ELR (cell line): ENCODE results near the gene GOLGA1.
"Not testable (repeated sequence)": the region's sequence is repeated elsewhere in the genome, so short reads cannot be mapped to it uniquely, and the experiment has no call there.

Source experiments
- DNase-seq: peaks from one replicate; pipeline ENCODE4 v3.0.0-alpha.2; 2015; ENCODE audit warnings: low read depth

Gene GOLGA1

DNA sequence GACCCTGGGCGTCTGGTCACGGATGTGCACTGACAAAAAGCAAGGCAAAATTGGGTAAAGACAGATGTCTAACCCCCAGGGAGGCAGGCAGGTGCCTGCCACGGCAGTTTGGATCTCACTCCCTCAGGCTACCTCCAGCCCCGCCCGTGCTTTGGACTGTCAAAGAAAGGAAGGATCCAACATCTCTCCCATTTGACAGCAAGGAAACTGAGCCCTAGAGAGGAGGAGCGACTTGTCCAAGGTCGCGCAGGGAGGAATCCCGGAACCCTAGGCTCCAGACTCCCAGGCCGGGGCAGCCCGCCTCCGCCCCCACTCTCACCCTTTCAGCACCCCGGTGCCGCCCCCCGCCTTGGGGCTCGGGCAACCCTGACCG lies 376 bp downstream of the GOLGA1 start:
- DNase-seq = no peak

DNA sequence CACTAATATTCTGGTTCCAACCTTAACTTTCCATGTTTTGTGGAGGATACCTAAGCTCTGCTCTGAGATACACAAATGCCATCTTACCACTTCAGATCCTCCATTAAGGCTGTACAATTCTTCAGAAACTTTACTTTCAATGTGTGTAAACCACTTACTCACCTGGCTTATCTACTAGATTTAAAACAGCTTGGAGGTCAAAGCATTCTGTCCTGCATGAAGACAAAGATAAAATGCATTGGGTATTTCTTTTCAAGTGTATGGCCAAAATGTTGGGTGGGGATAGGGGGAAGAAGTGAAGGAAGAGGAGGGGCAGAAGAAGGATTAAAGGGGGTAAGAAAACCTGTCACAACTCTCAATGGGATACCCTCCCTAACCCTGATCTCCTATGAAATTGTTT lies 939 bp downstream of the GOLGA1 start:
- no peak for DNase-seq

DNA sequence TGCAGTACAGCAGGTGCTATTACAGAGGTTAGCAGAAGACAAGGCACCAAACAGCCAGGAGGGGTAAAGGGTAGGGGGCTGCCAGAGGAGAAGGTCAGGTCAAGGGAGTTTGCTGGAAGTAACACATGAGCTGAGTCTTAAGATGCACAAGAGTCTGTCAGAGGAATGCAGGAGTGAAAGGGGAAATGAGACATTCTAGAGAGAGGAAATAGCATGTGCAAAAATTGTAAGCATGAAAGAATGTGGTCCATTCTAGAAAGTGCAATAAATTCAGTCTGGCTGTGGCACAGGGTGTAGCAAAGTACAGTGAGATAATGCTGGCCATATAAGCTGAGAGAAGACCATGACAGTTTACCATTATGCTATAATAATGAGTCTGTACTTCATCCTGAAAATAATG lies 6.6 kb downstream of the GOLGA1 start:
- peak; percentile 78 for DNase-seq

DNA sequence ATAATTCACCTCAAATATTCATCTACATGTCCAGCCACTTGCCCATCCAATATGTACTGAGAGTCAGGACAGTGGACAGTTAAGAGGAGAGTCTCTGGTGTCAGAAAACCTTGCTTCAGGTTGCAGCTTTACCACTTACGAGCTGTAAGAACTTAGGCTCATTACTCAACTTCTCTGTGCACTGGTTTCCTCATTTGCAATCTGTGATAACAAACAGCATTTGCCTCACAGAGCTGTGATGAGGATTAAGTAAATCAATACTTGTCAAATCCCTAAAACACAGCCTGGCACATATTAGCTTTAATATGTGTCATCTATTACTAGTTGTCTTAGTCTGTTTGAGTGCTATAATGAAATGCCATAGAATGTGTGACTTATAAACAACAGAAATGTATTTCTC lies 8.6 kb downstream of the GOLGA1 start:
- no peak for DNase-seq

DNA sequence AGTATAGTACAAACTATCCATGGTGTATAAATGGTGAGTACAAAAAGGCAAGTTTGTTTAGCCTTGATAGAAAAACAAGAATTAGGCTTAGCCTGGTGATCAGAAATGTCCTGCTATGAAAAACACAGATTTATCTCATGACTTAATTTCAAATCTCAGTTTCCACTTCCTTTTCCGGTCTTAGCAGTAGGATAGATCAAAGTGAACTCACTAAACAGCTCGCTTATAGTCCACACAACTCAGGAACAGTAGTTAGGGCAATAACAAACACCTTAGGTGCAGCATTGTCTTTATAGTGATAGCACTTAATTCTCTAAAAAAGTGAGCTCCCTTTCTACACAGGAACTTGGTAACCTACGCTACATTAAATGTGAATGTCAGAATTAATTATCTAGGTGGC lies 11.4 kb downstream of the GOLGA1 start:
- no peak for DNase-seq

DNA sequence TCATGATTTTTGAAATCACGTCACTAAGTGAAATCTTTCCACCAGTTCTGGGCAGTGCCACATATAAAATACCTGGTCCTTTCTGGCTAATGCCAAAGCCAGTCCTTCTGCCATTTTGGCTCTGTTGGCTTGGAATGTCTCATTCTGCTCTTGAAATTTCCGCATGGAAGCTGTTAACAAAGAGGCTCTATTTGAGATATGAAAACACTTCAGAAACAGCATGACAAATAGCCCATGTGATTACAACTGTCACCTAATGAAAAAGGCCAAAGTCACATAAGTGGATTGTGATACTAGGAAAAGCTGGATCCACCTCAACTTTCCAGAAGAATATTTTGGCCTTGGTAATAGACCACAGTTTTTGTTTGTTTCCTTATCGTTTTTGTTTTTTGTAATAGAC lies 12.8 kb downstream of the GOLGA1 start:
- no peak for DNase-seq

DNA sequence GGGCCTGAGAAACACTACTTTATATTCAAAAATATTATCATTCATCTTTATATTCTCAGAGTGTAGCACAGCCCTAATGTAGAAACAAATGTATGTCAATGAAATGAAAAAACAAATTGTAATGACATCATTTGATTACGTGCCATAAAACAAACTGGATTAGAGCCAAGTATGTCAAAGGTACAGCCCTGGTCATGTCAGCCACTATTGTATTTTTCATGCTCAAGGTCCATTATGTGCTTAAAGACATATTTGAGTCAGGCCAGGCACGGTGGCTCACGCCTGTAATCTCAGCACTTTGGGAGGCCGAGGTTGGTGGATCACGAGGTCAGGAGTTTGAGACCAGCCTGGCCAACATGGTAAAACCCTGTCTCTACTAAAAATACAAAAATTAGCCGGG lies 20.5 kb downstream of the GOLGA1 start:
- not testable (repeated sequence) for DNase-seq

DNA sequence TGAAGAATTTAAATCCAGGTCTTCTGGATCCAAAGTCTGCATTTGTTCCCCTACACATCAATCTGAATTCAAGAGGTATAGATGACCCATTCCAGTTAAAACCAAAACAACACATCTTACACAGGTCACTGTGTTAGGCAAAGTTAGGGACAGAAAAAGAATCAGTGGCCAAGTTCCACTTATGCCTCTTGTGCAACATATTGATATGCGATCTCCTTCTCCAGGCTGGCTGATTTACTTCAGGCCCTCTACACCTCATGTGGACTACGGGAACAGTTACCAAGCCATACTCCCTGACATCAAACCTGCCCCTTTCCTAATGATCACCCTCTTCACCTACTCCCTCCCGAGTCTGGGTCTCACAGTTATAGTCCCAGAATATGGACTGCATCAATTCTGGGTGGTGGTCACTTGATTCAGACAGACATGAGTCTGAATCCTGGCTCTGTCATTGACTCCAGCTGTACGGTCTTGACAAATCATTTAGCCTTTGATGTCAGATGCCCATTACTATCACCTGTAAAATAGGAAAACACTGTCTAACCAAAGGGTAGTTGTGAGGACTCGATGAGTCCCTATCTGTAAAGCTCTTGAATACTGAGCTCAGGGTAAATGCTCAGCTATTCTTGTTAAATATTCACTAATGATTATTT lies 26.0 kb downstream of the GOLGA1 start:
- DNase-seq = no peak

DNA sequence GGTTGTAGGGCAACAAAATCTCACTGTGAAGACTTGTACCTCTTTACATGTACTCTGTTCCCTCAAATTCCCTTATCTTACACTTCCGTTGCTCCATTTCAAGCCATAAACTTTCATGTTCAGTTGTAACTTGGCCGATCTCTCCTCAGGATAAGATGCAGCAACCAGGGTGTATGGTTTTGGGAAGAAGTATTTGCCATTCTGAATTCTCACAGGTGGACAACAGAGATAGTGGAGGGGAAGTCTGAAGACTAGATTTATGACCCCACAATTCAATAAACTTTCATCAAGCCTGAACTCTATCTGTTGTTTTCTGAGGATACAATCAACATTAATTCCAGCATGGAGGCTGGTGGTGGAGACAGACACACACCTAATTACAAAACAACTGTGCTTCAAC lies 27.5 kb downstream of the GOLGA1 start:
- DNase-seq = no peak

DNA sequence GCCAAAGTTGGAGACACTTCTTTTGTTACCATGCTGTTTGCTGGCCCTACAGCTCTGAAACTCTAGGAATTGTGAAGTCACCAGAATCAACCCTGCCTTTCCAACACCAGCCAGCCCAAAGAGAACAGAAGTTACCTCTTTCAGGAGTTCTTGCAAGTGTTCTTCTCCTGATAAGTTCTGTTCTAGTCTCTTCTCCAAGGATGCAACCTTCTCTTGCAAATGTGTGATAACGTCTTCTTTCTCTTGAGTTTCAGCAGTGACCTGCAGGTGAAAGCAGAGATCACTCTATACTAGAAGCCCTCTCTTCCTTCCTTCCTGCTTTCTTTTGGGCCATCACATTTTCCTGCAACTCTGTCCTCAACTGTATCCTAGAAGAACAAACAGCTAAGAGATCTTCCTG lies 29.1 kb downstream of the GOLGA1 start:
- DNase-seq = no peak

DNA sequence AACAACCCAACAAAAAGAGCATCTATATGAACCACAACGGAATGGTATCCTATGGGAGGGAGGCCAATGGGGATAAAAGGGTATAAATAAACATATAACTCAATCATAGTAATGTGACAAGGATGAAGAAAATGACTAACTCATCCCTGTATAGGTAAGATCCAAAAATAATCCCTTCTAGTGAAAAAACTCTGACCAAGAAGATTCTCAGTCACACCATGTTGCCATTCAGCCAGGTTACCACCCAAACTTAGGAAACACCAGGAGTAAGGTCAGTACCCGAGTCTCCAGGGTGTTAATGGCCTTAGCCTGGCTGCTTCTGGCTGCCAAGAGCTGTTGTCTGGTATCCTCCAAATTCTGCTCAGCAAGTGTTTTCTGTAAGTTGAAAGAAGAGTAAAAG lies 32.8 kb downstream of the GOLGA1 start:
- DNase-seq = no peak

DNA sequence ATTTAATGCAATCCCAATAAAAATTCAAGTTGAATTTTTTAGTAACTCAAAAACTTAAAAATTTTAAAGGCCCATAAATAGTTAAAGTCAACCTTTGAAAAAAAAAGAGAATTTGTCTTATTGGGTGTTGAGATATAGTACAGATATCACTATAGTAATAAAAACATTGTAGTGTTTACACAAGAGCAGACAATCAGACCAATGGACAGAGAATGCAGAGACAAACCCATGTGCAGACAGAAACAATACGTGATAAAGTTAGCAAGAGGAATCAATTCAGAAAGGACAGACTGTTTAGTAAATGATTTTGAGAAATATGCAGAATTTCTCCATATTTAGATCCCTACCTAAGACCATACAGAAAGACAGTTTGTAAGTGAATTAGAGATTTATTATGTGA lies 33.9 kb downstream of the GOLGA1 start:
- no peak for DNase-seq

DNA sequence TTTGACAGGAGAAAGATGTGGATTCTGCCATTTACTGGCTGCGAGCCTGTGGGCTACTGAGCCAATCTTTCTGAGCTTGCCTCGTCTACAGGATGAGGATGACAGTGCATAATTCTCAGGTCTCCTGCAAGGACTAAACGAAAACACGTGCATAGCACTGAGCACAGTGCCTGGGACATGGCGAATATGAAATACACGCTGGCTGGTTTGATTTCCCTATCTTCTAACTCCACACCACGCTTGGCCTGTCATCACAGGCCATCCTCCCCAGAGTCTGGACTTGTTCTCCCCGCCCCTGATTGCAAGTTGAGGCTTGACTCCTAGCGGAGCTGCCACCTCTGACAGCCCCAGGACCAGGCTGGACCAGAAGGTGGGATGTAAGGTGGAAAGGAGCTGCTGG lies 41.0 kb downstream of the GOLGA1 start:
- DNase-seq = no peak

DNA sequence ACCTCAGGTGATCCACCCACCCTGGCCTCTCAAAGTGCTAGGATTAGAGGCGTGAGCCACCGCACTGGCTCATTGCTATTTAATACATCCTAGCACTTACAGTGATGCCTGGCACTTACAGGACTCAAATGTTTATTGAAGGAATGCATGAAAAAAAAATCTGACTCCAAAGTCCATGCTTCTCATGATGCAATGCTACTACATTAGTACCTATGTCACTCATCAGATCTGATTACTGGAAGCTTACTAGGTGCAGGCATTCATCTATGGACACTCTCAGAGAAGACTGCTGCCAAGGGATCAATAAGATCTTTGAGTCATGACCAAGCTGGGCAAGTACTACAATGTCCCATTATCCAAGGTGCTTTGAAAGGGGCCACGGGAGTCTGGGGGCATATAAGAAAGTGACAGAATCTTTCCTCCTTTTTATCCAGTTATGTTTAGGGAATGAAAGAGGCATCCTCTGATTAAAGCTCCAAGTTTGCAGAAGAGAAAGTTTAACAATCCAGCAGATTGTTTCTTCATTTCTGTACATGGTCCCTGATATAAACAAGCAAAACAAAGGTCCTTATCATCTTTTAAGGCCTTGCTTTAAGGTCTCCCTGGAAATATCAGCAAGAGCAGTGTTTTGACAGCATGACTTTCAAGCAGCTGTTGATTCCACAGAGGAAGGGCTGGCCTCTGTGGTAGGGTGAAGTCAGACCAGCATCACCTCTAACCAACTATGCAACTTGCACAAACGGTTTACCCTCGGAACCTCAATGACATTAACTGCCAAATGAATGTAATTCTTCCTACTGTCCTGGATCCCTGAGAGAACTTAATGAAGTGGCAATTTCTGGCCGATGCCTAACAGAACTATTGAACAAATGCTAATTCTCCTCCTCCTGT lies 43.1 kb downstream of the GOLGA1 start:
- no peak for DNase-seq

DNA sequence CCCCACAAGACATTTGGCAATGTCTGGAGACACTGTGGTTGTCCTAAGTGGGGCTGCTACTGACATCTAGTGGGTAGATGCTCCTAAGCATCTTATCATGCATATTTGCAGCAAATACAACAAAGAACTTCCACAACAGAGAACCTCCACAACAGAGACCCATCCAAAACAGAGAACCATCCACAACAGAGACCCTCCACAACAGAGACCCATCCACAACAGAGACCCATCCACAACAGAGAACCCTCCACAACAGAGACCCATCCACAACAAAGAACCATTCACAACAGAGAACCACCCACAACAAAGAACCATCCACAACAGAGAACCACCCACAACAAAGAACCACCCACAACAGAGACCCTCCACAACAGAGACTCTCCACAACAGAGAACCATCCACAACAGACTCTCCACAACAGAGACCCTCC lies 46.1 kb downstream of the GOLGA1 start:
- DNase-seq = peak; percentile 64

DNA sequence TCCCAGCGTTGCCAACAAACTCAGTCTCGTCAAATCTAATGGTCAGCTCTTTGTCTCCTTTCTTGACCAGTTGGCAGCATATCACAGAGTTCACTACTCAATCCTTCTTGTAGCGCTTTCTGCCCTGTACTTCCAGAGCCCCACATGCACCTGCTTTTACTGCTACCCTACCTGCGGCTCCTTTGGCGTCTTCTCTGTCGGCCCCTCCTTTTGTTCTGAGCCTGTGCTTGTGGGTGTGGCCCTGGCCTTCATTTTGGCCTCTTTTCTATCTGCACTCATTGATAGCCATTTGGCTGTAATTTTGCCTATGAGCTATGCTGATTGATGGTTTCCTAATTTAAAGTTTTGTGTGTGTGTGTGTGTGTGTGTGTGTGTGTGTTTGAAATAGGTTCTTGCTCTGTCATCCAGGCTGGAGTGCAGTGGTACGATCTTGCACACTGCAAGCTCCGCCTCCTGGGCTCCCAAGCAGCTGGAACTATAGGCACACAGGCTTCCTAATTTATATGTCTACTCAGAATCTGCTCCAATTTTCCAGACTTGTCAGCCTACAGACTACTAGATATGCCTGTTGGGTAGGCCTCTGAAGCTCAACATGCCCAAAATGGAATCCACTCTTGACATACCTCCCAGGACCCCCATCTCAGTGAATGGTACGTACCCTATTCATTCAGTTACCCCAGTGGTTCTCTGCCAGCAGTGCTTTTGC lies 46.7 kb downstream of the GOLGA1 start:
- no peak for DNase-seq

DNA sequence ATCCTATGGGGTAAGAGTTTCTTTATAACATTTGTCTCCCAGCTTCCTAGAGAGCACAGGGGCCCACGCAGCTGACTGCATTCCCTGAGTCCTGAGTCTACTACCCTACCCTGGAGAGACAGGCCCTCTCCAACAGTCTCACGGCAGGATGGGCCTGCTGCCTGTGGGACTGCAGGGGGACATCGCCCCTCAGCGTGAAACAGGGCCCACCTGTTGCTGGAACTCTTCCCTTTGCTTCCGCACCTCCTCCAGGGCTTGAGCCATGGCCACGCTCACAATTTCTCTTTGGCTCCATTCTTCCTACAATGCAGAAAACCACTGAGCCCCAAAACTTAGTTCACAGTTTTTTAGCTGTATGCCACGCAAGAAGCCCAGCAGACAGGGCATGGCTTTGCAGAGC lies 50.7 kb downstream of the GOLGA1 start:
- DNase-seq = no peak

DNA sequence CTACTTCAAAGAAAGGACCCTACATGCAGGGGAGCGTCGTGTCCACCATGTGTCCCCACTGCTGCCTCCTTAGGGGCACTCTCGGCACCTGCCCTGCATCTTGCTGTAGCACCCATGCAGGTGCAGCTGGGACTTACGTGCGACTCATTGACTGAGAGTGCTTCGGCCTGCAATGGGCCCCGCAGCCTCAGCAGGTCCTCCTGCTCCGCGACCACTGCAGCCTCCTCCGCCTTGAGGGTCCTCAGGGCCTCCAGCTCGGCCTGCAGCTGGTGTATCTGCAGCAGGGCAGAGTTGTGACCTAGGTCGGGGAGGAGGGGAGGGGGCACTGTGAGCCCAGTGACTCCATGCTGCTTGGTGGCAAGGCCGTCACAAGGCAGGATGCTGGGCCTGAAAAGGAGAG lies 51.9 kb downstream of the GOLGA1 start:
- no peak for DNase-seq

DNA sequence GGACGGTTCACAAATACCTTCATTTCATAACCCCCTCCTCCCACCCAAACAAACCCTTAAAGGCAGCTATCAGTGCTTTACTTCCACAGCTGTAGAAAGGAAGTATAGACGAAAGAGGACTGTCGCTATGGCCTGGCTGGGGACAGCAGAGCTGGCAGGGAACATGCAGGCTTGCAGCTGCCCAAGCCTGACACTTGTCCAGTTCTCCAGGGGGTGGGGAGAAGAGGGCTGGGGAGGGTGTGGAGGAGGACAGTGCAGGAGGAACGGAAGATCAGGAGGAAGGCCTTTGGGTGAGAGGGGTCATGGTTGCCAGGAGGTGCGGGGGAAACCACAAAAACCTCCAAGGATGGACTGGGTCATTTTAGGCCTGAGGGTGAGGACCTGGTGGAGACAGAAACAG lies 53.1 kb downstream of the GOLGA1 start:
- DNase-seq = no peak

DNA sequence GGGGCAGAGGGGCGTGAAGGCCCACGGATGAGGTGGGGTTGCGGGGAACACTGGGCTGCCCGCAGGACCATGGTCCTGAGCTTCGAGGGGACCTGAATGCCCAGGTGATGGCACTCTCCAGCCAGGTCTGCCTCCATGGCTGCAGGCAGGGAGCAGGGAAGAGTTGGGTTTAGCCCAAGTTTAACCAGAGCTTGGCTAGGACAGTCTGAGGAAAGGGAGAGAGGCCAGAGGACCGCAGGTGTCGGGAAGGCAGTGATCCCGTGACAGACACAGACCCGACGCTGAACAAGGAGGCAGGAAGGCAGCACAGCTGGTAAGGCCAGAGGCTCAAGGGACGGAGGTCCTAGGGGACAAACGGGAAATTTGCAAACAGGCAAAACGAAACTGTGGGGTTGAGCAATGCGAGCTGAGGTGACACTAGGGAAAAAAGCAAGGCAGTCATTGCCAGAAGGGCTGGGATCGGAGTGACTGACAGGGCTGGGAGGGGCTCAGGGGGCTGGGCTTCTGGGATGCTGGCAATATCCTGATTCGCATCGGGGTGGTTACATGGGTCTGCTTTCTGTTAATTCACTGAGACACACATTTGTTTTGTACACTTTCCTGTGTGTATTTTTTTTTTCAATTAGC lies 53.9 kb downstream of the GOLGA1 start:
- no peak for DNase-seq

DNA sequence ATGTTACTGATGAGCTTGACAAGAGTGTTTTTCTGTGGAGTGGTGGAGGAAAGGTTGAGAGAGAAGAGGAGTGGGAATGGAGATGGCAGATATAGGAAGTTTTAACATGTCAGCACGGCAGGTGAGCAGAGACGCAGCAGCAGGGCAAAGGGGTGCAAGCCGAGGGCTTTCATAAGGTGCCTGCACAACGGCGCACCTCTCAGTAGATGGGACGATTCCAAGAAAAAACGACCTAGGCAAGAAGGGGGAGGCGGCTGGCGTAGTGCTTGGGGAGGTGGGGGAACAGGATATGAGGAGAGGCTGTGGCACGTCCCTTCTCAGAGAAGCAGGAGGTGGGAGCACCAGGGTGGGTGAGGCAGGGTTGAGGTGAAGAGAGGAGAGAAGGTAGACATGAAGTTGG lies 54.4 kb downstream of the GOLGA1 start:
- DNase-seq = no peak

DNA sequence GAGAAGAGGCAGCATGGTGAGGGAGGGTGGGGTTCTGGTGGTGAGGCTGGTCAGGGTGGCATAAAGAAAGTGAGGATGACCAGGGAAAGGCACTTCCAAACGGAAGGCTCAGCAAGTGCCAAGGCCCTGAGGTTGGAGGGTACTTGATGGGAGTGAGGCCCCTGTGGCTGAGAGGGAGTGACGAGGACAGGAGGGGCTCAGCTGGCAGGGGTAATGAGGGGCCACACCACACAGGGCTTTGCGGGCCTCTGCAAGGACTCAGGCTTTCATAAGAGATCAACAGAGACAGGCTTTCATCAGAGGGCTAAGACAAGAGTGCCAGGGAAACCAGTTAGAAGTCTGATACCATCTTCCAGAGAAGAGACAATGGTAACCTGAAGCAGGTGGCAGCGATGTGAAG lies 55.3 kb downstream of the GOLGA1 start:
- DNase-seq = no peak

DNA sequence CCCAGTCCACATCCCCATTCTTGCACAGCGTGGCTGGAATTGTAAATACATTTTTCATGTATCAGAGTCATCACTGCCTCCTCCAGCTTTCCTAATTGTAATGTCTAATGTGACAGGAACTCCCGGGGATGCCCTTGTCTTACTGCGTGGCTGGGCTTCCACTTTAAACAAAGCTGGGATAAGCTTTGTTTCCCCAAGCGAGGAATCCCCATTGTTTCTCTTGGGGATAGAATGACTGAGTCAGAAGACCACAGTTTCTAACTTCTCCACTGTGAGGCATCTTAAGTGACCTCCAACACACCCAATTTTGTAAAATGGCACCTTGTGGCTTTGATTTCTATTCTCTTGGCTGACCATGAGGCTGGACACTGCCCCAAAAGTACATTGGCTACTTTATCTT lies 56.5 kb downstream of the GOLGA1 start:
- DNase-seq = no peak
